IPS-18c (cell line): ENCODE data around the gene ALOX15.
A peak's percentile ranks its signal among the peaks of the same experiment; 100 is the strongest.
"Not testable (repeated sequence)": the region's sequence is repeated elsewhere in the genome, so short reads cannot be mapped to it uniquely, and the experiment has no call there.

Source experiments
- H3K4me3 ChIP-seq: 2 replicates; pipeline ENCODE4 v1.7.0; 2013; ENCODE audit warnings: low read depth, mild to moderate bottlenecking, low read length, moderate library complexity; ENCODE audit not compliant: insufficient read depth
- H3K9me3 ChIP-seq: one replicate; pipeline ENCODE4 v1.6.1; 2013; ENCODE audit warnings: mild to moderate bottlenecking, low read length, moderate library complexity; ENCODE audit not compliant: control insufficient read depth, insufficient read depth

Gene ALOX15

GRCh38 chr17:4658478-4659305 lies 17.2 kb upstream of the ALOX15 start:
- Histone ChIP-seq H3K4me3 (no peak overlapping the region), H3K9me3 (no peaks in the 10 kb centered on the region)

DNA sequence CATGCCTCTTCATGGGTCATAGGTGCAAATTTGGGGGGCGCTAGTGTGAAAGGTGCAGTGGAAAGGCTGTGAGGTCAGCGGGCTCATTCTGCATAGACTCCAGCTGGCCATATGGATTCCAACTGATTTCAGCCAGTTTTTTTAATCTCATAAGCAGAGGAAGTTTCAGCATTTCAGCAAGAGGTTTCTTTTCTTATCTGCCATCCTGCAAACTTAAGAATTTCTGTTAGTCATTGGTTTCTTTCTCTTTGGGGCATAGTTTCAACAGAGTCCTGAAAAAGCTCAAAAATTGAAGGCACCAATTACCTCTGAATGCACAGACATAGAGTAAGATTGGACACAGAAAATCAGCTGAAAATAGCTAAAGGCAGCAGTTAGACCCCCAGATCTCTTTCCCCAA lies 16.2 kb upstream of the ALOX15 start:
- Histone ChIP-seq H3K4me3 (no peak overlapping the region), H3K9me3 (no peaks in the 10 kb centered on the region)

DNA sequence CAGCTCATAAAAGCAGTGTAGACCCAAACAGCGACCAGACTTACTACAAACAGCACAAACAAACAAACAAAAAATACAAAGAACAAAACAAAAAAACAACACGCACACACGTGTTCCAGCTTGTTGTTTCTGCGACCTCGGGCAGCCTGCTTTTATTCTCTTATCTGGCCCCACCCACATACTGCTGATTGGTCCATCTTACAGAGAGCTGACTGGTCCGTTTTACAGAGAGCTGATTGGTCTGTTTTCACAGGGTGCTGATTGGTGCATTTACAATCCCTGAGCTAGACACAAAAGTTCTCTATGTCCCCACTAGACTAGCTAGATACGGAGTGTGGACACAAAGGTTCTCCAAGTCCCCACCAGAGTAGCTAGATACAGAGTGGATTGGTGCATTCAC lies 14.5 kb upstream of the ALOX15 start:
- not testable (repeated sequence) for H3K4me3 ChIP-seq, H3K9me3 ChIP-seq

GRCh38 chr17:4652997-4653396 lies 11.5 kb upstream of the ALOX15 start:
- Histone ChIP-seq H3K9me3 (no peaks in the 10 kb centered on the region), H3K4me3 (no peak overlapping the region)

DNA sequence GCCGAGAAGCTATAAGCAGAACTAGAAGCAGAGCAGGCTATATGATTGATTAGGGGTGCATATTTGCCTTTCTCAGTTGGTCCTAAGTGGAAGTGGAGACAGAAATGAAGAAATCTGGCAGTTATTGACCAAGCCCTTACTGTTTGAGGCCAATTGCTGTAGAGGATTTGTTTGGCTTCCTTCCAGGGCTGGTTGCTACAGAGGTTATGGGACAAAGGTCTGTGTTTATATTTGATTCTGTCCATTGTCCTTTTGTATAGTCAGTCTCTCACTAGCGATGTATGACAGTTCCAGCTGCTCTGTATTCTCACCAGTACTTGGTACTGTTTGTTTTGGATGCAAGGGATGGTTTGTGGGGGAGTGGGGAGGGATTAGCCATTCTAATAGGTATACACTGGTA lies 7.3 kb upstream of the ALOX15 start:
- Histone ChIP-seq H3K9me3 (no peaks in the 10 kb centered on the region), H3K4me3 (no peak overlapping the region)

- Histone ChIP-seq H3K9me3 (no peaks in the 10 kb centered on the region), H3K4me3 (no peak overlapping the region)
These were observed 4.2 kb upstream of the ALOX15 start for GRCh38 chr17:4645642-4646041.

DNA sequence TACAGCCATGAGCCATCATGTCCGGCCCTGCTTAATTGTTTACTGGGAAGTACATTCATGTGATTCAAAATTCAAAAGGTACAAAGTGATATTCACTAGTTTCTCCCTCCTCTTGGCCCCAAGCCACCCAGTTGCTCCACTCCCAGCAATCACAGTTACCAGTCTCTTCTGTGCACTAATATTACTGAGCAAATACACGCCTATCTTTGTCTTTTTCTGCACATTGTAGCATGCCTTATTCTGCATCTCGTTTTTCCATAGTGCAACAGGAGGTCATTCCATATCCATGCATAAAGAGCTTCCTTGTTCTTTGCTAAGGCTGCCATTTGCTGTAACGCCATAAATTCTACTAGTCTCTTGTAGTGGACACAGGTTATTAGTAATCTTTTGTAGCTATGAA lies 2.2 kb upstream of the ALOX15 start:
- Histone ChIP-seq H3K9me3 (no peaks in the 10 kb centered on the region), H3K4me3 (no peak overlapping the region)

DNA sequence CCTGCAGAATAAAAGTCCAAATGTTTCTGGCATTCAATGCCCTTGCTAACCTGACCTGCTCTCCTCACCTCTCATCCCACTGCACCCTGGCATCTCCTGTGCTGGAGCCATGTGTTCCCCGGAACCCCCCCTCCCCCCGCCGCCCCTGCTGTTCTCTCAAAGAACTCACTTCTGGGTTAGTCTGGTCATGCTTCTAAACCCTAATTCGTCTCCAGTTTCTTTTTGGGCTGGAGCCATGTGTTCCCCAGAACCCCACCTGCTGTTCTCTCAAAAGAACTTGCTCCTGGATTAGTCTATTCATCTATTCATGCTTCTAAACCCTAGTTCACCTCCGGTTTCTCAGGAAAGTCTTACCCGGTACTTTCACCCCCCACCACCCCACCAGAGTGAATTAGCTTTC lies 808 bp upstream of the ALOX15 start:
- H3K4me3 ChIP-seq: peak overlapping the region; percentile 52
- no peaks in the 10 kb centered on the region for H3K9me3 ChIP-seq

DNA sequence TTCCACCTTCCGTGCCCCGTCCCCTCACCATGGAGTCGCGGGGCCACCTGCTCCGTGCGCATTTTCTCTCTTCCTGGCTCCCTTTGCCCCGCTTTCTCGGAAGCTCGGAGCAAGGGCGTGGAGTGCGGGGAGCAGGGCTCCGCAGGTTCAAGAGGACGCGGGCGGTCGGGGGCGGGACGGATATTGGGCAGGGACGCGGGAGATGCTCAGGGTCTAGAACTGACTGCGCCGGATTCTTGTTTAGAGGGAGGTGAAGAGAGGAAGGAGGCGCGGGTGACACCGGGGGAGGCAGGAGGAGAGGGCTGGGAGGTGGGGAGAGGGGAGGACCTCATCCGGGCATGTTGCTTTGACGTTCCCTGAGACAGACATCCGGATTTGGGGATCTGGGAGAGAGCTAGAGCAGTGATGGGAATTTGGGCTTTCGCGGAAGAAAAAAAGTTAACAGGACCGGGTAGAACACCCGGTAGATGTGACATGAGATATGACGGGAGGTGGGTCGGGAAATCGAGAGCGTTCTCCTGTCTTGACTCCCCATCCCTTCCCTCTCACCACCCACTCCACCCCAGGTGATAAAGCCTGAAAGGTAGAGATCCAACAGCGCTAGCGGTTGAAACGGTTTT lies 799 bp downstream of the ALOX15 start:
- not testable (repeated sequence) for H3K9me3 ChIP-seq
- peak overlapping the region; percentile 52; the same call in 1 of the 2 replicates for H3K4me3 ChIP-seq

DNA sequence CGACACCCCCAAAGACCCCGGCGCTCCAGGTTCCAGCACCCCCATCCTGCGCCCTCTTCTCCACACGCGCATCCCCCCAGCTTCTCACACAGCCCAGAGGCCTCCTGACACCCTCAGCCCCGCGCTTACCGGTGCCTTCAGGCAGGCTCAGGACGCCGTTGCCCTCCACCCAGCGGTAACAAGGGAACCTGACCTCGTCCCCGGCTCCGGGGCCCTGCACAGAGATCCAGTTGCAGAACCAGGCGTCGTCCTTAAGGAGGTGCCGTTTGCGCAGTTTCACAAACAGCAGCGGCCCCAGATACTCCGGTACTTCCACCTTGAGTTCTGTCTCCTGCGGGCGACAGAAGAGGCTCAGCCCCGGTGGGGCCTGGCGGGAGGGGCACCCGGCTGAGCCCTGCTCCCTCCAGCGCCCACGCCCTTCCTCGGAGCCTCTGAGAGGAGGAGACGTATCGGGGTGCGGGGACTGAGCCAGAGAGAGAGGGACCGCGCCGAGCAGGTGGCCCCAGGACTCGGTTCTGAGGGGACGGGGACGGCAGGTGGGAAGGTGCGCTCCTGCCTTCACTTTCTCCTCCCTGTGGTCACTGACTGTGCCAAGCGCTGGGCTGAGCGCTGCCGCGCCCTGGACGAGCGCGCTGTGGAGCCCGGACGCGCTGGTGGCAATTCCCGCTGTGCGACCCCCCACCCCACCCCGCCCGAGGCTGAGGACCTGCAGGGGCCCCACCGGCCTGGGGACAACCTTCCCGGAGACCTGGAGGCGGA lies 2.0 kb downstream of the ALOX15 start:
- not testable (repeated sequence) for H3K9me3 ChIP-seq
- H3K4me3 ChIP-seq: peak overlapping the region; percentile 28; the same call in 1 of the 2 replicates

DNA sequence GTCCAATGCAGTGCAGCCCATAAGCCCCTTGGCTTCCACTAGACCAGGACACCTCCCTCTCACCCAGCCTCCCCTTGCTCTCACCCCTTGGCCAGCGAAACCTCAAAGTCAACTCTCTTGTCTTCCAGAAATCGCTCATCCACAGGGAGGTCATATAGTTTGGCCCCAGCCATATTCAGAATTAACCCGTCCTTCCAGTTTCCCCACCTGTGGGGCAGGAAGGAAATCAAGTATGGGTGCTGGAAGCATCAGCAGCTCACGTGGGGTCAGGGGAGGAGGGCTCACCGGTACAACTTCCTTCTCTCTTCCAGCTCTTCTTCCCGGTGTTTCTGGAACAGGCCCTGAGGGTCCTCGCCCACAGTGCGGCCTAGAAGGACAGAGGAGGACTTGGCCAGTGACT lies 2.7 kb downstream of the ALOX15 start:
- H3K4me3 ChIP-seq: peak overlapping the region; percentile 28; the same call in 1 of the 2 replicates
- H3K9me3 ChIP-seq: not testable (repeated sequence)

DNA sequence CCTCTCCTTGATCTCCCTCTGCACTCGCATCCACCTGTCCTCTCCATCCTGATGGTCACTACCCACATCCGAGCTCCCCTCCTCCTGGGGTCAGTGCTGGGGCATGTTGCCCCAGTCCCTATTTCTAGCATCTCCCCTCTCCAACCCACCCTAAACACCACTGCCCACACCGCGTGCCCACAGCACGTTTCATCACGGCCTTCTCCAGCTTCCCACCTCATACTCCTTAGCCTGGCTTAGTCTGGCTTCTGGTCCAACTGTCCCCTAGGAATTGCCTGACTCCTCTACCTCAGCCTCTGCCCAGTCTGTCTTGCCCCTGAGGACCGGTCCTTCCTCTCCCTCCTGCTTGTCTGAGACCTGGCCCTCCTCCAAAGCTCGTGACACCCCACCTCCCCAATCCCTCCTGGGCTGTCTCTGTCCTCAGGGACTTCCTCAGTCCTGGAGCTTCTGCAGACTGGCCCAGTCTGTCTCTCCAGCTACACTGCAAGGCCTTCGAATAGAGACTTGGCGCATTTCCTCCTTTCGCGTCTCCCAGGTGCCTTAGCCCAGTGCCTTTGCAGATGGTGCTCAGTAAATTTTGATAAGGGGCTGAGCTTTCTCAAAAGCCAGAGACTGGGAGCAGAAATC lies 4.9 kb downstream of the ALOX15 start:
- Histone ChIP-seq H3K9me3 (no peaks in the 10 kb centered on the region), H3K4me3 (no peak overlapping the region)

- H3K9me3 ChIP-seq: no peaks in the 10 kb centered on the region
- peak overlapping the region; percentile 15; the same call in 1 of the 2 replicates for H3K4me3 ChIP-seq
These were observed 5.6 kb downstream of the ALOX15 start for GRCh38 chr17:4635823-4636375.

DNA sequence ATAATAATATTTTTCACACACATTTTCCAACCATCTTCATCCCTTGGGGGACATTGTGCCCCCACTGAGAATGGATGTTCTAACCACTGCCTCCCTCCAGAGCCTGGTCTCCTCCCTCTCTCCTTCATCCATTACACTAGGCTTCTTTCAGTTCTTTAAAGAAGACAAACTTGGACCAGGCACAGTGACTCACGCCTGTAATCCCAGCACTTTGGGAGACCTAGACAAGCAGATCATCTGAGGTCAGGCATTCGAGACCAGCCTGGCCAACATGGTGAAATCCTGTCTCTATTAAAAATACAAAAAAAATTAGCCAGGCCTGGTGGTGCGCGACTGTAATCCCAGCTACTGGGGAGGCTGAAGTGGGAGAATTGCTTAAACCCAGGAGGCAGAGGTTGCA lies 6.5 kb downstream of the ALOX15 start:
- Histone ChIP-seq H3K4me3 (no peak overlapping the region), H3K9me3 (no peaks in the 10 kb centered on the region)

DNA sequence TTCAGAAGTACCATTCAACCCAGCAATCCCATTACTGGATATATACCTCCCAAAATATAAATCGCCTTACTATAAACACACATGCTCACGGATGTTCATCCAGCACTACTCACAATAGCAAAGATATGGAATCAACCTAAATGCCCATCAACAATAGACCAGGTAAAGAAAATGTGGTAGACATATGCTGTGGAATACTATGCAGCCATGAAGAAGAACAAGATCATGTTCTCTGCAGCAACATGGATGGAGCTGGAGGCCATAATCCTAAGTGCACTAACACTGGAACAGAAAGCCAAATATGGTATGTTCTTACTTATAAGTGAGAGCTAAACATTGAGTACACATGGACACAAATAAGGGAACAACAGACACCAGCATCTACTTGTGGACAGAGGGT lies 7.8 kb downstream of the ALOX15 start:
- Histone ChIP-seq H3K4me3 (no peak overlapping the region), H3K9me3 (no peaks in the 10 kb centered on the region)

DNA sequence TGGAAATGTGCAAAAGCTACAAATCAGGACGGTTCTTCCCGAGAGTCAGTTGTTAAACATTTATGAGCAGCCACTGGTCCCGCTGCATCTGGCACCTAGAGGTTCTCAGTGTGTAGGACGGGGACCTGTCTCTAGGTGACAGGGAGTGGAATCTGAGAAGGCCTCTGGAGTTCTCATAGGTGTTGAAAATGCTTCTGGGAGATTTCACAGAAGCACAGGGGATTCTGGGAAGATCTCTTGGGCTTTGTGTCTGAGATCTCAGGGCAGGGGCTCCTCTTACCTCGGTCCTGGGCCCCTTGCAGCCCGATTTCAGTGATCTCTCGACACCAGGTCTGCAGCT lies 8.9 kb downstream of the ALOX15 start:
- Histone ChIP-seq H3K4me3 (no peak overlapping the region), H3K9me3 (no peaks in the 10 kb centered on the region)

DNA sequence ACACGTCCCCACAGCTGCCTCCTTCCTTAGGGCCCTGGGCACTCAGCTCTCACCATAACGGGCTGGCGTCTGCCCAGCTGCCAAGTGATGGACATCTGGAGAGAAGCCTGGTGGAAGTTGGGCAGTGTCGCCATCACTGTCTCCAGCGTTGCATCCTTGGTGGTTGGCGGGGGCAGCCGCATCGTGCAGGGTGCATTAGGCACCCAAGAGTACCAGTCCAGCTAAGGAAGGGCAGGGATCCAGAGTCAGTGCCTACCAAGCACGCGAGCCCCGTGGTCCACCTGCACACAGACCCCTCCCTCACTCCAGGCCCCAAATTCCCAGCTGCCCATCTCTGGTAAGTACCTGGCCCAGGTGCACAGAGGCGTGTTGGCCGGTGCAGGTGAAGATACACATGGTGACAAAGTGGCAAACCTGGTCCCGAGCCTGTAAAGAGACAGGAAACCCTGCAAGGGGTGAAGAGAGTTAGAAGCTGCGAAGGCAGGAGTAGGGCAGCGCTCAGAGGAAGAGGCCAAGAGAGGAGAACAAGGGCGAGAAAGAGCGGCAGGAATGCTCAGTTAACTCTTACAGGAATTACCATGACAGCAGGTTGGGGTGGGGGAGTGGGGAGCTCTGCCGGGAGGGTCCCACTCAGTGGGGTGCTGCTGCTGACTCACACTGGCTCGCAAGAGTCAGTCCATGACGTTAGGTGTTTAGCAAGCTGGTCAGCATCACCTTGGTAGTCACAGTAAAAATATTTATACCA lies 9.5 kb downstream of the ALOX15 start:
- no peak overlapping the region for H3K4me3 ChIP-seq
- no peaks in the 10 kb centered on the region for H3K9me3 ChIP-seq
